Measurements from ENCODE around the gene PWWP2B. TPM values are rescaled to one million over a fixed set of nuclear protein-coding genes. Genes with fewer than 3 reads are reported as not detected.

The PWWP2B gene
- total RNA-seq, 1 experiment from 2014 or later = 51.6 TPM

GRCh38 chr10:132450825-132451505 is 54.0 kb downstream of the PWWP2B start:
- no TSS peak for BruUV-seq (replicated peaks)
- DNase-seq (ENCODE audit: low read depth, low spot score) = no peak
- peaks cover 63% of the 10 kb centered on the region for H3K4me1 ChIP-seq (ENCODE audit: control insufficient read depth, insufficient read depth, low read length)

DNA sequence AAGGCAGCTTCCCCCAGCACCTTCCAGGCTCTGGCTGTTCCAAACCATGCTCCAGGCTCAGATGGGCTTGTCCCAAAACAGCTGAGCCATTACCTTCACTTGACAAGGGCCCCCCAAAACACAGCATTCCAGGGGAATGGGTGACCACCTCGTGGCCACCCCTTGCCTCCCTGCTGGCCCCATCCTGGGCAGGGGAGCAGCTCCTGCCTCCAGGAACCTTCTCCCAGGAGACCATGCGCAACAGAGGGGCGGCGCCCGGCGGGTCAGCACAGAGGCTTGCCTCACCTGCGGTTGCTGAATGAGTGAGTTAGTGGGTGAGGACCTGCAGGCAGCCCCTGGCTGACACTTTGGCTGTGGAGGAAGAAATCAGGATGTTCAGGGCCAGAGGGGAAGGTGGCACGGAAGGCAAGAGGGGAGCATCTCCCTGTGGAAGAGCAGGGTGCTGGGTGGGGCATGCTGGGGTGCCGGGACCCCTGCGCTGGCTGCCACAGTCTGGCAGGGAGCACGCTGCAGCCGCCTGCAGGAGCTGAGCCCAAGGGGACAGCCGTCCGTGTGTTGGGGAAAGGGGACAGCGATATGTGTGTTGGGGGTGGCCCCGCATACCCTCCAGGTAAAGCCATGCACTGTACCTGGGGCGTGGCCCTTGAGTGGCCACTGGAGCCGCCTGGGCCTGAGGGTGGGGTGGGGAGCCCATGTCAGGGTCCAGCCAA is 54.7 kb downstream of the PWWP2B start:
- Histone ChIP-seq H3K4me3 (ENCODE audit: low read depth in 2 of 2, low read length in 2 of 2) (no peak overlapping the region), H3K9me3 (ENCODE audit: control insufficient read depth, insufficient read depth, low read depth, low read length) (no peaks in the 10 kb centered on the region), H3K27me3 (ENCODE audit: control insufficient read depth, insufficient read depth, low read length) (no peaks in the 10 kb centered on the region), H3K36me3 (ENCODE audit: control insufficient read depth, insufficient read depth, low read length) (no peaks in the 10 kb centered on the region), H3K4me1 (ENCODE audit: control insufficient read depth, insufficient read depth, low read length) (peaks cover 56% of the 10 kb centered on the region), H3K27ac (ENCODE audit: low read length) (peak overlapping the region; percentile 61)
- ChIA-PET CTCF (interaction anchor here (0.5 to 1.3 kb wide), 6 partner anchors 34 to 229 kb away, joined by 3 to 5 read pairs (median 4); no protein-coding TSS in a partner anchor), POLR2A (interaction anchor here (0.6 kb wide), 1 partner anchor 112 kb away, joined by 3 read pairs; no protein-coding TSS in a partner anchor)
- no peak for DNase-seq (ENCODE audit: low read depth, low spot score)
- no peak for ATAC-seq
- intact Hi-C loops (cut with micrococcal nuclease; ENCODE audit: unreplicated experiment) (loop anchor here (2.0 to 10.0 kb wide), 3 partner anchors 65 to 343 kb away; no protein-coding TSS in a partner anchor), in situ Hi-C loops (cut with HindIII; ENCODE audit: low pct_unique_long_range_greater_than_20kb, low sequenced_read_pairs) (no loop called here)
- TF ChIP-seq, protein P1, sequence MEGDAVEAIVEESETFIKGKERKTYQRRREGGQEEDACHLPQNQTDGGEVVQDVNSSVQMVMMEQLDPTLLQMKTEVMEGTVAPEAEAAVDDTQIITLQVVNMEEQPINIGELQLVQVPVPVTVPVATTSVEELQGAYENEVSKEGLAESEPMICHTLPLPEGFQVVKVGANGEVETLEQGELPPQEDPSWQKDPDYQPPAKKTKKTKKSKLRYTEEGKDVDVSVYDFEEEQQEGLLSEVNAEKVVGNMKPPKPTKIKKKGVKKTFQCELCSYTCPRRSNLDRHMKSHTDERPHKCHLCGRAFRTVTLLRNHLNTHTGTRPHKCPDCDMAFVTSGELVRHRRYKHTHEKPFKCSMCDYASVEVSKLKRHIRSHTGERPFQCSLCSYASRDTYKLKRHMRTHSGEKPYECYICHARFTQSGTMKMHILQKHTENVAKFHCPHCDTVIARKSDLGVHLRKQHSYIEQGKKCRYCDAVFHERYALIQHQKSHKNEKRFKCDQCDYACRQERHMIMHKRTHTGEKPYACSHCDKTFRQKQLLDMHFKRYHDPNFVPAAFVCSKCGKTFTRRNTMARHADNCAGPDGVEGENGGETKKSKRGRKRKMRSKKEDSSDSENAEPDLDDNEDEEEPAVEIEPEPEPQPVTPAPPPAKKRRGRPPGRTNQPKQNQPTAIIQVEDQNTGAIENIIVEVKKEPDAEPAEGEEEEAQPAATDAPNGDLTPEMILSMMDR (IDR thresholded peaks at IDR 0.05) = no peak
- TF ChIP-seq TCF7L2 (IDR thresholded peaks at IDR 0.05; ENCODE audit: low read depth, low read length) (no peak), POLR2AphosphoS5 (IDR thresholded peaks at IDR 0.05; ENCODE audit: low read depth, low read length) (no peak), SIN3A (IDR thresholded peaks at IDR 0.05; ENCODE audit: borderline replicate concordance, insufficient read depth, low read depth, low read length) (no peak)
- TF ChIP-seq, protein P2, sequence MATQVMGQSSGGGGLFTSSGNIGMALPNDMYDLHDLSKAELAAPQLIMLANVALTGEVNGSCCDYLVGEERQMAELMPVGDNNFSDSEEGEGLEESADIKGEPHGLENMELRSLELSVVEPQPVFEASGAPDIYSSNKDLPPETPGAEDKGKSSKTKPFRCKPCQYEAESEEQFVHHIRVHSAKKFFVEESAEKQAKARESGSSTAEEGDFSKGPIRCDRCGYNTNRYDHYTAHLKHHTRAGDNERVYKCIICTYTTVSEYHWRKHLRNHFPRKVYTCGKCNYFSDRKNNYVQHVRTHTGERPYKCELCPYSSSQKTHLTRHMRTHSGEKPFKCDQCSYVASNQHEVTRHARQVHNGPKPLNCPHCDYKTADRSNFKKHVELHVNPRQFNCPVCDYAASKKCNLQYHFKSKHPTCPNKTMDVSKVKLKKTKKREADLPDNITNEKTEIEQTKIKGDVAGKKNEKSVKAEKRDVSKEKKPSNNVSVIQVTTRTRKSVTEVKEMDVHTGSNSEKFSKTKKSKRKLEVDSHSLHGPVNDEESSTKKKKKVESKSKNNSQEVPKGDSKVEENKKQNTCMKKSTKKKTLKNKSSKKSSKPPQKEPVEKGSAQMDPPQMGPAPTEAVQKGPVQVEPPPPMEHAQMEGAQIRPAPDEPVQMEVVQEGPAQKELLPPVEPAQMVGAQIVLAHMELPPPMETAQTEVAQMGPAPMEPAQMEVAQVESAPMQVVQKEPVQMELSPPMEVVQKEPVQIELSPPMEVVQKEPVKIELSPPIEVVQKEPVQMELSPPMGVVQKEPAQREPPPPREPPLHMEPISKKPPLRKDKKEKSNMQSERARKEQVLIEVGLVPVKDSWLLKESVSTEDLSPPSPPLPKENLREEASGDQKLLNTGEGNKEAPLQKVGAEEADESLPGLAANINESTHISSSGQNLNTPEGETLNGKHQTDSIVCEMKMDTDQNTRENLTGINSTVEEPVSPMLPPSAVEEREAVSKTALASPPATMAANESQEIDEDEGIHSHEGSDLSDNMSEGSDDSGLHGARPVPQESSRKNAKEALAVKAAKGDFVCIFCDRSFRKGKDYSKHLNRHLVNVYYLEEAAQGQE (IDR thresholded peaks at IDR 0.05; ENCODE audit: insufficient read depth in 1 of 2, low read depth in 2 of 2, low read length in 1 of 2) = no peak
- BruUV-seq (replicated peaks) = no TSS peak

More at GRCh38 chr10:132450825-132451505, 54.0 kb downstream of the PWWP2B start:
- TF ChIP-seq, protein P1 (IDR thresholded peaks at IDR 0.05) = no peak
- TF ChIP-seq TCF7L2 (IDR thresholded peaks at IDR 0.05; ENCODE audit: low read depth, low read length) (no peak), SIN3A (IDR thresholded peaks at IDR 0.05; ENCODE audit: borderline replicate concordance, insufficient read depth, low read depth, low read length) (no peak), POLR2AphosphoS5 (IDR thresholded peaks at IDR 0.05; ENCODE audit: low read depth, low read length) (no peak)
- TF ChIP-seq, protein P2 (IDR thresholded peaks at IDR 0.05; ENCODE audit: insufficient read depth in 1 of 2, low read depth in 2 of 2, low read length in 1 of 2) = no peak
- CTCF ChIA-PET = interaction anchor here (0.5 to 1.3 kb wide), 3 partner anchors 35 to 228 kb away, joined by 3 to 5 read pairs (median 3); no protein-coding TSS in a partner anchor
- ATAC-seq = no peak
- in situ Hi-C loops (cut with HindIII; ENCODE audit: low pct_unique_long_range_greater_than_20kb, low sequenced_read_pairs) = no loop called here
- peak overlapping the region; percentile 61 for H3K27ac ChIP-seq (ENCODE audit: low read length)
- no peaks in the 10 kb centered on the region for H3K27me3 ChIP-seq (ENCODE audit: control insufficient read depth, insufficient read depth, low read length)
- intact Hi-C loops (cut with micrococcal nuclease; ENCODE audit: unreplicated experiment) = loop anchor here (5.0 to 10.0 kb wide), 2 partner anchors 229 to 344 kb away; no protein-coding TSS in a partner anchor
- no peaks in the 10 kb centered on the region for H3K36me3 ChIP-seq (ENCODE audit: control insufficient read depth, insufficient read depth, low read length)
- H3K4me3 ChIP-seq (ENCODE audit: low read depth in 2 of 2, low read length in 2 of 2) = no peak overlapping the region
- H3K9me3 ChIP-seq (ENCODE audit: control insufficient read depth, insufficient read depth, low read depth, low read length) = no peaks in the 10 kb centered on the region
- POLR2A ChIA-PET = no interaction called here

All from Panc1 (cell line).